HEK293 (cell line): Measurements from ENCODE around the gene ZFYVE1.

Experiments
- CTCF ChIA-PET: fragments of 350-600 bp; formaldehyde crosslinking; extraction: SDS; loops from one replicate; lab custom pipeline; 2021; ENCODE audit warnings: antibody characterized with exemption; lab: Yijun Ruan, JAX
- POLR2A ChIA-PET: fragments of 300-600 bp; formaldehyde crosslinking; extraction: SDS; loops from one replicate; lab custom pipeline; 2020; ENCODE audit warnings: antibody characterized with exemption, inconsistent platforms; lab: Yijun Ruan, JAX
- H3K27ac ChIP-seq: fragments of 200-500 bp; sonication (Bioruptor generic); 2 replicates; pipeline ENCODE4 v1.5.1; 2014; ENCODE audit warnings: low read depth, low read length, control low read depth, inconsistent platforms; ENCODE audit errors: extremely low read depth
- H3K36me3 ChIP-seq, 2 experiments: fragments of 200-500 bp in 1 of 2; sonication (Bioruptor generic) in 1 of 2; 1 replicate in 1 of 2; 2 replicates in 1 of 2; pipeline ENCODE4 v1.5.1; 2014 to 2017; ENCODE audit warnings: inconsistent platforms in 2 of 2, low read length in 2 of 2; ENCODE audit not compliant: control insufficient read depth in 2 of 2, insufficient read depth in 1 of 2
- H3K4me1 ChIP-seq: fragments of 200-500 bp; sonication (Bioruptor generic); 2 replicates; pipeline ENCODE4 v1.5.1; 2014; ENCODE audit warnings: mild to moderate bottlenecking, low read length, inconsistent platforms; ENCODE audit not compliant: control insufficient read depth, insufficient read depth
- H3K4me3 ChIP-seq: 2 replicates; pipeline ENCODE4 v1.5.1; 2011; ENCODE audit warnings: low read depth, mild to moderate bottlenecking, control low read depth, low read length, moderate library complexity
- H3K9me3 ChIP-seq: fragments of 200-500 bp; sonication (Bioruptor generic); 2 replicates; pipeline ENCODE4 v1.5.1; 2014; ENCODE audit warnings: low read depth, low read length, inconsistent platforms; ENCODE audit not compliant: control insufficient read depth, insufficient read depth
- GLIS2 ChIP-seq: fragments of 450-650 bp; formaldehyde crosslinking; IDR thresholded peaks from 2 replicates; pipeline ENCODE4 v1.5.1; 2016; ENCODE audit warnings: missing biosample characterization, missing genetic modification characterization
- OVOL3 ChIP-seq: fragments of 450-650 bp; formaldehyde crosslinking; IDR thresholded peaks from 2 replicates; pipeline ENCODE4 v1.5.1; 2016; ENCODE audit warnings: missing biosample characterization, missing genetic modification characterization
- PRDM1 ChIP-seq: fragments of 450-650 bp; formaldehyde crosslinking; IDR thresholded peaks from 2 replicates; pipeline ENCODE4; 2016; ENCODE audit warnings: missing biosample characterization, missing genetic modification characterization
- SP2 ChIP-seq: fragments of 450-650 bp; formaldehyde crosslinking; IDR thresholded peaks from 2 replicates; pipeline ENCODE4 v1.5.1; 2016; ENCODE audit warnings: missing biosample characterization, missing genetic modification characterization
- SP7 ChIP-seq: fragments of 450-650 bp; formaldehyde crosslinking; IDR thresholded peaks from 2 replicates; pipeline ENCODE4 v1.5.1; 2016; ENCODE audit warnings: missing biosample characterization, missing genetic modification characterization
- ZBTB17 ChIP-seq: fragments of 450-650 bp; formaldehyde crosslinking; IDR thresholded peaks from 2 replicates; pipeline ENCODE4 v1.5.1; 2016; ENCODE audit warnings: missing biosample characterization, missing genetic modification characterization
- ZBTB26 ChIP-seq: fragments of 450-650 bp; formaldehyde crosslinking; optimal IDR thresholded peaks from 2 replicates; pipeline ENCODE3; 2016; ENCODE audit warnings: missing biosample characterization, mild to moderate bottlenecking, missing genetic modification characterization
- ZFHX2 ChIP-seq: fragments of 450-650 bp; formaldehyde crosslinking; conservative IDR thresholded peaks from 2 replicates; pipeline ENCODE4 v1.5.1; 2016; ENCODE audit warnings: missing biosample characterization, missing genetic modification characterization
- ZNF155 ChIP-seq: fragments of 450-650 bp; formaldehyde crosslinking; IDR thresholded peaks from 2 replicates; pipeline ENCODE4 v1.5.1; 2016; ENCODE audit warnings: missing biosample characterization, missing genetic modification characterization
- ZNF157 ChIP-seq: fragments of 450-650 bp; formaldehyde crosslinking; IDR thresholded peaks from 2 replicates; pipeline ENCODE4 v1.5.1; 2016; ENCODE audit warnings: missing biosample characterization, missing genetic modification characterization
- ZNF169 ChIP-seq: fragments of 450-650 bp; formaldehyde crosslinking; IDR thresholded peaks from 2 replicates; pipeline ENCODE4 v1.5.1; 2016; ENCODE audit warnings: missing biosample characterization, missing genetic modification characterization
- ZNF214 ChIP-seq: fragments of 450-650 bp; formaldehyde crosslinking; IDR thresholded peaks from 2 replicates; pipeline ENCODE4 v1.5.1; 2017; ENCODE audit warnings: missing biosample characterization, mild to moderate bottlenecking, missing genetic modification characterization, borderline replicate concordance
- ZNF223 ChIP-seq: fragments of 450-650 bp; formaldehyde crosslinking; IDR thresholded peaks from 2 replicates; pipeline ENCODE4 v1.5.1; 2016; ENCODE audit warnings: missing biosample characterization, missing genetic modification characterization
- ZNF239 ChIP-seq: fragments of 450-650 bp; formaldehyde crosslinking; IDR thresholded peaks from 2 replicates; pipeline ENCODE4 v1.5.1; 2016; ENCODE audit warnings: missing biosample characterization, missing genetic modification characterization
- ZNF266 ChIP-seq: fragments of 450-650 bp; formaldehyde crosslinking; IDR thresholded peaks from 2 replicates; pipeline ENCODE4 v1.5.1; 2016; ENCODE audit warnings: missing biosample characterization, missing genetic modification characterization, low read depth
- ZNF341 ChIP-seq: fragments of 450-650 bp; formaldehyde crosslinking; IDR thresholded peaks from 2 replicates; pipeline ENCODE4; 2016; ENCODE audit warnings: low read depth, missing biosample characterization, missing genetic modification characterization
- ZNF423 ChIP-seq: fragments of 450-650 bp; formaldehyde crosslinking; IDR thresholded peaks from 2 replicates; pipeline ENCODE4 v1.5.1; 2016; ENCODE audit warnings: missing biosample characterization, missing genetic modification characterization
- ZNF488 ChIP-seq: fragments of 450-650 bp; formaldehyde crosslinking; IDR thresholded peaks from 2 replicates; pipeline ENCODE4 v1.5.1; 2016; ENCODE audit warnings: missing biosample characterization, missing genetic modification characterization
- ZNF529 ChIP-seq: fragments of 450-650 bp; formaldehyde crosslinking; IDR thresholded peaks from 2 replicates; pipeline ENCODE4 v1.5.1; 2017; ENCODE audit warnings: missing genetic modification characterization, missing biosample characterization; ENCODE audit not compliant: insufficient replicate concordance
- ZNF558 ChIP-seq: fragments of 450-650 bp; formaldehyde crosslinking; IDR thresholded peaks from 2 replicates; pipeline ENCODE4 v1.5.1; 2016; ENCODE audit warnings: missing biosample characterization, missing genetic modification characterization
- ZNF560 ChIP-seq: fragments of 450-650 bp; formaldehyde crosslinking; IDR thresholded peaks from 2 replicates; pipeline ENCODE4 v1.5.1; 2017; ENCODE audit warnings: missing biosample characterization, missing genetic modification characterization, borderline replicate concordance
- ZNF585B ChIP-seq: fragments of 450-650 bp; formaldehyde crosslinking; IDR thresholded peaks from 2 replicates; pipeline ENCODE4 v1.5.1; 2016; ENCODE audit warnings: missing biosample characterization, missing genetic modification characterization
- ZNF658 ChIP-seq: fragments of 450-650 bp; formaldehyde crosslinking; IDR thresholded peaks from 2 replicates; pipeline ENCODE4; 2016; ENCODE audit warnings: missing biosample characterization, missing genetic modification characterization
- ZSCAN16 ChIP-seq: fragments of 450-650 bp; formaldehyde crosslinking; IDR thresholded peaks from 2 replicates; pipeline ENCODE4 v1.5.1; 2016; ENCODE audit warnings: missing biosample characterization, missing genetic modification characterization
- ZSCAN18 ChIP-seq: fragments of 450-650 bp; formaldehyde crosslinking; IDR thresholded peaks from 2 replicates; pipeline ENCODE4 v1.5.1; 2016; ENCODE audit warnings: missing biosample characterization, missing genetic modification characterization

ZFYVE1 gene

GRCh38 chr14:72941286-72941985 is 85.5 kb downstream of the ZFYVE1 start:
- Histone ChIP-seq H3K4me1 (no peaks in the 10 kb centered on the region), H3K4me3 (no peak overlapping the region), H3K27ac (no peak overlapping the region), H3K9me3 (no peaks in the 10 kb centered on the region), H3K36me3 (peaks cover 7 to 79% of the 10 kb centered on the region in 2 experiments; a peak in 2 of 3 replicates)
- ChIA-PET POLR2A (no interaction called here), CTCF (interaction anchor here (0.7 kb wide), 1 partner anchor 155 kb away, joined by 5 read pairs; no protein-coding TSS in a partner anchor)
- TF ChIP-seq ZNF341 (tag by site-specific recombination) (no peak), ZBTB17 (tag by site-specific recombination) (no peak), ZNF239 (tag by site-specific recombination) (no peak), ZNF169 (tag by site-specific recombination) (no peak), ZNF214 (tag by site-specific recombination) (no peak), ZFHX2 (tag by site-specific recombination) (no peak), ZNF529 (tag by site-specific recombination) (no peak), ZNF488 (tag by site-specific recombination) (no peak)

GRCh38 chr14:72939630-72940029 is 87.3 kb downstream of the ZFYVE1 start:
- peaks cover 7 to 64% of the 10 kb centered on the region in 2 experiments; a peak in 2 of 3 replicates for H3K36me3 ChIP-seq
- no peak overlapping the region for H3K4me3 ChIP-seq
- H3K4me1 ChIP-seq = no peaks in the 10 kb centered on the region
- ChIA-PET POLR2A (no interaction called here), CTCF (interaction anchor here (2.3 to 2.8 kb wide), 2 partner anchors 9 to 425 kb away, joined by 7 to 19 read pairs; no protein-coding TSS in a partner anchor)
- no peaks in the 10 kb centered on the region for H3K9me3 ChIP-seq
- no peak overlapping the region for H3K27ac ChIP-seq
- TF ChIP-seq ZNF266 (tag by site-specific recombination) = no peak
- no peak for TF ChIP-seq ZNF558
- TF ChIP-seq PRDM1 (tag by site-specific recombination) = no peak
- no peak for TF ChIP-seq OVOL3 (tag by site-specific recombination)
- no peak for TF ChIP-seq ZNF157
- no peak for TF ChIP-seq ZFHX2 (tag by site-specific recombination)
- TF ChIP-seq ZSCAN16 (tag by site-specific recombination) = no peak
- TF ChIP-seq ZBTB26 = no peak
- TF ChIP-seq SP7 (tag by site-specific recombination) = no peak
- TF ChIP-seq ZSCAN18 (tag by site-specific recombination) = no peak
- TF ChIP-seq ZNF585B (tag by site-specific recombination) = no peak
- TF ChIP-seq SP2 (tag by site-specific recombination) = no peak
- TF ChIP-seq ZNF423 = no peak
- TF ChIP-seq ZNF560 (tag by site-specific recombination) = no peak
- TF ChIP-seq GLIS2 (tag by site-specific recombination) = no peak
- TF ChIP-seq ZNF223 (tag by site-specific recombination) = no peak
- no peak for TF ChIP-seq ZNF658 (tag by site-specific recombination)
- TF ChIP-seq ZNF155 (tag by site-specific recombination) = no peak
